GM21390 (cell line): ENCODE measurements around the gene IMPDH2.

Experiments used
- ATAC-seq: cut with Tn5 transposase; IDR thresholded peaks from one replicate; pipeline ENCODE4 v1.9.1; 2021; ENCODE audit not compliant: unreplicated experiment

Gene IMPDH2

GRCh38 chr3:49007068-49007770 is 22.0 kb downstream of the IMPDH2 start, which contains the start of gene WDR6:
Gene WDR6 (plus strand): TSS chr3:49007391. CDS start chr3:49007432, 41 bp downstream.
- peak; percentile 83 for ATAC-seq

- ATAC-seq, result no peak
Measured at GRCh38 chr3:49006408-49007067, 22.7 kb downstream of the IMPDH2 start.

- no peak for ATAC-seq
Measured at GRCh38 chr3:49005998-49006397, 23.2 kb downstream of the IMPDH2 start.

GRCh38 chr3:49005303-49005680 is 23.9 kb downstream of the IMPDH2 start:
- ATAC-seq, result no peak

- ATAC-seq, result no peak
Measured at GRCh38 chr3:49004352-49005302, 24.6 kb downstream of the IMPDH2 start.

- no peak for ATAC-seq
Measured at GRCh38 chr3:49001155-49001554, 28.0 kb downstream of the IMPDH2 start.

- no peak for ATAC-seq
Measured at GRCh38 chr3:48999085-48999858, 29.9 kb downstream of the IMPDH2 start.

- no peak for ATAC-seq
Measured at GRCh38 chr3:48997714-48998637, 31.2 kb downstream of the IMPDH2 start.

- no peak for ATAC-seq
Measured at GRCh38 chr3:48997102-48997635, 32.0 kb downstream of the IMPDH2 start.

GRCh38 chr3:48996640-48997039 is 32.6 kb downstream of the IMPDH2 start:
- ATAC-seq, result no peak

GRCh38 chr3:48993834-48994233 is 35.4 kb downstream of the IMPDH2 start:
- no peak for ATAC-seq

- ATAC-seq, result no peak
Measured at GRCh38 chr3:48991851-48992545, 37.2 kb downstream of the IMPDH2 start.

- no peak for ATAC-seq
Measured at GRCh38 chr3:48990636-48991469, 38.3 kb downstream of the IMPDH2 start.

GRCh38 chr3:48989796-48990635 is 39.2 kb downstream of the IMPDH2 start, which contains the start of gene P4HTM:
Gene P4HTM (plus strand): TSS chr3:48990241. CDS start chr3:48990257, 16 bp downstream.
- ATAC-seq, result peak; percentile 48

GRCh38 chr3:48989126-48989795 is 39.9 kb downstream of the IMPDH2 start:
- ATAC-seq, result peak; percentile 3

GRCh38 chr3:48985831-48986376 is 43.3 kb downstream of the IMPDH2 start:
- no peak for ATAC-seq
